ENCODE results near the gene BAHD1.

BAHD1 gene

GRCh38 chr15:40427188-40427587, 13.6 kb upstream of the BAHD1 start:
- no peak for TF ChIP-seq CTCF (IDR thresholded peaks at IDR 0.05; ENCODE audit: low read depth, low read length)
- H3K4me3 ChIP-seq (ENCODE audit: low read depth, low read length), result no peak overlapping the region

GRCh38 chr15:40428185-40428584, 12.6 kb upstream of the BAHD1 start:
- no peak for TF ChIP-seq CTCF (IDR thresholded peaks at IDR 0.05; ENCODE audit: low read depth, low read length)
- no peak overlapping the region for H3K4me3 ChIP-seq (ENCODE audit: low read depth, low read length)

- TF ChIP-seq CTCF (IDR thresholded peaks at IDR 0.05; ENCODE audit: low read depth, low read length), result no peak
Measured at GRCh38 chr15:40429068-40429710, 11.6 kb upstream of the BAHD1 start.

GRCh38 chr15:40430271-40430805, 10.4 kb upstream of the BAHD1 start:
- no peak for TF ChIP-seq CTCF (IDR thresholded peaks at IDR 0.05; ENCODE audit: low read depth, low read length)
- no peak overlapping the region for H3K4me3 ChIP-seq (ENCODE audit: low read depth, low read length)

More at GRCh38 chr15:40429068-40429710, 11.6 kb upstream of the BAHD1 start:
- H3K4me3 ChIP-seq (ENCODE audit: low read depth, low read length), result no peak overlapping the region

GRCh38 chr15:40435023-40435709, 5.6 kb upstream of the BAHD1 start:
- H3K4me3 ChIP-seq (ENCODE audit: low read depth, low read length), result no peak overlapping the region
- TF ChIP-seq CTCF (IDR thresholded peaks at IDR 0.05; ENCODE audit: low read depth, low read length), result no peak

GRCh38 chr15:40435710-40436089, 5.1 kb upstream of the BAHD1 start:
- no peak for TF ChIP-seq CTCF (IDR thresholded peaks at IDR 0.05; ENCODE audit: low read depth, low read length)
- no peak overlapping the region for H3K4me3 ChIP-seq (ENCODE audit: low read depth, low read length)

Data from WI38 (cell line).